Stimulated activated CD4-positive, alpha-beta T cell treated with anti-CD3 and anti-CD28 coated beads, TNF-alpha, amount 100 ng/mL, for 24 hours (primary cell): ENCODE results near the gene GRHL3.

Source experiments
- DNase-seq, 3 experiments: peaks; one replicate each; pipeline ENCODE4 v3.0.0-alpha.2; 2020; ENCODE audit warnings: low read depth in 3 of 3

Gene GRHL3

GRCh38 chr1:24373044-24373443 lies 53.9 kb downstream of the GRHL3 start:
- DNase-seq = no peak

- DNase-seq = no peak
Observed at GRCh38 chr1:24373710-24374109, 54.6 kb downstream of the GRHL3 start.

GRCh38 chr1:24374891-24375786 lies 56.0 kb downstream of the GRHL3 start:
- DNase-seq = no peak

- no peak for DNase-seq
Observed at GRCh38 chr1:24379733-24380315, 60.7 kb downstream of the GRHL3 start.

GRCh38 chr1:24380508-24380907 lies 61.4 kb downstream of the GRHL3 start:
- no peak for DNase-seq

- no peak for DNase-seq
Observed at GRCh38 chr1:24381256-24381655, 62.1 kb downstream of the GRHL3 start.

GRCh38 chr1:24382165-24382577 lies 63.0 kb downstream of the GRHL3 start:
- DNase-seq = no peak

GRCh38 chr1:24383381-24383940 lies 64.3 kb downstream of the GRHL3 start:
- DNase-seq = no peak

- peak in 1 of 3 experiments; percentile 46 for DNase-seq
Observed at GRCh38 chr1:24384251-24385090, 65.3 kb downstream of the GRHL3 start.

- peak in 1 of 3 experiments; percentile 28 for DNase-seq
Observed at GRCh38 chr1:24385160-24385940, 66.2 kb downstream of the GRHL3 start.

GRCh38 chr1:24386241-24386640 lies 67.1 kb downstream of the GRHL3 start:
- no peak for DNase-seq

GRCh38 chr1:24386931-24387330 lies 67.8 kb downstream of the GRHL3 start:
- no peak for DNase-seq

- DNase-seq = no peak
Observed at GRCh38 chr1:24387636-24388175, 68.5 kb downstream of the GRHL3 start.

GRCh38 chr1:24388331-24388885 lies 69.3 kb downstream of the GRHL3 start:
- no peak for DNase-seq

- no peak for DNase-seq
Observed at GRCh38 chr1:24389231-24389678, 70.1 kb downstream of the GRHL3 start.

- peak; percentile 48 to 64 (median 49) for DNase-seq
Observed at GRCh38 chr1:24390924-24391782, 72.0 kb downstream of the GRHL3 start.

- peak in 1 of 3 experiments; percentile 61 for DNase-seq
Observed at GRCh38 chr1:24391882-24392603, 72.9 kb downstream of the GRHL3 start.

- DNase-seq = no peak
Observed at GRCh38 chr1:24392604-24392946, 73.4 kb downstream of the GRHL3 start.
